Liver (tissue), 3 donors: Measurements from ENCODE around the gene ZNF544.

ENCODE experiments used
- CTCF ChIP-seq: fragments of 150-350 bp; IDR thresholded peaks from 2 replicates; pipeline ENCODE4 v1.5.1; 2017; ENCODE audit warnings: improper control_type of control experiment, low read depth, low read length; ENCODE audit not compliant: missing input control
- FOXA1 ChIP-seq: IDR thresholded peaks from 2 replicates; pipeline ENCODE4 v1.6.1; 2016; ENCODE audit warnings: antibody characterized with exemption
- GABPA ChIP-seq, 2 donors: IDR thresholded peaks in 1 of 2; conservative IDR thresholded peaks in 1 of 2; 2 replicates each; pipeline ENCODE4 v1.6.1; 2016; ENCODE audit warnings: antibody characterized with exemption in 2 of 2, mild to moderate bottlenecking in 1 of 2, moderate library complexity in 1 of 2
- MAX ChIP-seq: IDR thresholded peaks from 2 replicates; pipeline ENCODE4 v1.6.1; 2016; ENCODE audit warnings: antibody characterized with exemption
- NR2F2 ChIP-seq: IDR thresholded peaks from 2 replicates; pipeline ENCODE4 v1.6.1; 2016; ENCODE audit warnings: antibody characterized with exemption
- REST ChIP-seq: IDR thresholded peaks from 2 replicates; pipeline ENCODE4 v1.6.1; 2016; ENCODE audit warnings: antibody characterized with exemption, mild to moderate bottlenecking
- RXRA ChIP-seq, 2 donors: IDR thresholded peaks; 2 replicates each; pipeline ENCODE4 v1.6.1; 2017 to 2018; ENCODE audit warnings: antibody characterized with exemption in 2 of 2, mild to moderate bottlenecking in 1 of 2
- TAF1 ChIP-seq: conservative IDR thresholded peaks from 2 replicates; pipeline ENCODE4 v1.6.1; 2016; ENCODE audit warnings: antibody characterized with exemption, mild to moderate bottlenecking
- donor health status: healthy.
- donor health status: healthy.

- TF ChIP-seq GABPA (IDR thresholded peaks at IDR 0.05 in 1 of 2, conservative IDR thresholded peaks at IDR 0.05 in 1 of 2): no peak
- TF ChIP-seq NR2F2: no peak
- TF ChIP-seq CTCF: no peak
- TF ChIP-seq MAX: no peak
- no peak for TF ChIP-seq TAF1
- no peak for TF ChIP-seq REST
- TF ChIP-seq FOXA1: no peak
- no peak for TF ChIP-seq RXRA (IDR thresholded peaks at IDR 0.05)
Observed at GRCh38 chr19:58182577-58182988, 46.1 kb upstream of the ZNF544 start.
